Smooth muscle cell (in vitro differentiated cells): Measurements from ENCODE around the gene PUSL1. TPM values are rescaled to one million over a fixed set of nuclear protein-coding genes. Genes with fewer than 3 reads are reported as not detected.

Experiments used
- DNase-seq: peaks from one replicate; lab custom pipeline; 2025; ENCODE audit not compliant: unreplicated experiment; lab: John Stamatoyannopoulos, UW
- H2AFZ ChIP-seq: fragments of 200-600 bp; sonication (generic); 2 replicates; pipeline ENCODE4 v1.6.0; 2016; ENCODE audit warnings: antibody characterized with exemption, low read depth, mild to moderate bottlenecking
- H3F3A ChIP-seq: fragments of 200-600 bp; sonication (generic); 2 replicates; pipeline ENCODE4 v1.6.0; 2017; ENCODE audit warnings: antibody characterized with exemption, low read depth
- H3K27ac ChIP-seq: fragments of 200-600 bp; sonication (generic); 2 replicates; pipeline ENCODE4 v1.5.1; 2016; ENCODE audit warnings: low read depth, mild to moderate bottlenecking
- H3K27me3 ChIP-seq: fragments of 200-600 bp; sonication (generic); 2 replicates; pipeline ENCODE4 v1.6.1; 2016; ENCODE audit warnings: low read depth, mild to moderate bottlenecking
- H3K36me3 ChIP-seq: fragments of 200-600 bp; sonication (generic); 2 replicates; pipeline ENCODE4 v1.5.1; 2016; ENCODE audit warnings: low read depth
- H3K4me1 ChIP-seq: fragments of 200-600 bp; sonication (generic); 2 replicates; pipeline ENCODE4 v1.5.1; 2016; ENCODE audit warnings: low read depth
- H3K4me2 ChIP-seq: fragments of 200-600 bp; sonication (generic); 2 replicates; pipeline ENCODE4 v1.6.0; 2016; ENCODE audit warnings: mild to moderate bottlenecking
- H3K4me3 ChIP-seq: fragments of 200-600 bp; sonication (generic); 2 replicates; pipeline ENCODE4 v1.5.1; 2016; ENCODE audit warnings: mild to moderate bottlenecking
- H3K79me2 ChIP-seq: fragments of 200-600 bp; sonication (generic); 2 replicates; pipeline ENCODE4 v1.6.0; 2016; ENCODE audit warnings: low read depth, mild to moderate bottlenecking
- H3K9ac ChIP-seq: fragments of 200-600 bp; sonication (generic); 2 replicates; pipeline ENCODE4 v1.6.0; 2016; ENCODE audit warnings: low read depth
- H3K9me3 ChIP-seq: fragments of 200-600 bp; sonication (generic); replicated peaks from 2 replicates; pipeline ENCODE4 v1.5.1; 2016; ENCODE audit warnings: low read depth
- H4K20me1 ChIP-seq: fragments of 200-600 bp; sonication (generic); 2 replicates; pipeline ENCODE4 v1.6.0; 2016; ENCODE audit warnings: low read depth
- CTCF ChIP-seq: fragments of 200-600 bp; sonication (generic); IDR thresholded peaks from 2 replicates; pipeline ENCODE4 v1.5.1; 2017; ENCODE audit warnings: borderline replicate concordance, mild to moderate bottlenecking, antibody characterized with exemption; ENCODE audit not compliant: insufficient read depth, poor library complexity, severe bottlenecking
- WGBS: methylation state at CpG from one replicate; pipeline ENCODE4 v1.1.7; 2016; ENCODE audit warnings: low lambda C conversion rate; 5-methylcytosine and 5-hydroxymethylcytosine counted together
- polyA plus RNA-seq: library from polyadenylated mRNA; unstranded; fragments of >200 nt; fragmentation: Nextera tagmentation; extraction: Ambion mirVana; gene quantifications from 2 replicates; pipeline ENCODE4 v1.2.1, GENCODE V29; 2016
- total RNA-seq: library from RNA; depleted of rRNA; stranded (reverse); fragments of >200 nt; gene quantifications from 2 replicates; pipeline ENCODE4 v1.2.3, GENCODE V29; 2014

The PUSL1 gene, protein sequence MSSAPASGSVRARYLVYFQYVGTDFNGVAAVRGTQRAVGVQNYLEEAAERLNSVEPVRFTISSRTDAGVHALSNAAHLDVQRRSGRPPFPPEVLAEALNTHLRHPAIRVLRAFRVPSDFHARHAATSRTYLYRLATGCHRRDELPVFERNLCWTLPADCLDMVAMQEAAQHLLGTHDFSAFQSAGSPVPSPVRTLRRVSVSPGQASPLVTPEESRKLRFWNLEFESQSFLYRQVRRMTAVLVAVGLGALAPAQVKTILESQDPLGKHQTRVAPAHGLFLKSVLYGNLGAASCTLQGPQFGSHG
- total RNA-seq = 16.7 and 23.6 TPM in 2 replicates
- polyA plus RNA-seq = 31.4 and 34.1 TPM in 2 replicates

DNA sequence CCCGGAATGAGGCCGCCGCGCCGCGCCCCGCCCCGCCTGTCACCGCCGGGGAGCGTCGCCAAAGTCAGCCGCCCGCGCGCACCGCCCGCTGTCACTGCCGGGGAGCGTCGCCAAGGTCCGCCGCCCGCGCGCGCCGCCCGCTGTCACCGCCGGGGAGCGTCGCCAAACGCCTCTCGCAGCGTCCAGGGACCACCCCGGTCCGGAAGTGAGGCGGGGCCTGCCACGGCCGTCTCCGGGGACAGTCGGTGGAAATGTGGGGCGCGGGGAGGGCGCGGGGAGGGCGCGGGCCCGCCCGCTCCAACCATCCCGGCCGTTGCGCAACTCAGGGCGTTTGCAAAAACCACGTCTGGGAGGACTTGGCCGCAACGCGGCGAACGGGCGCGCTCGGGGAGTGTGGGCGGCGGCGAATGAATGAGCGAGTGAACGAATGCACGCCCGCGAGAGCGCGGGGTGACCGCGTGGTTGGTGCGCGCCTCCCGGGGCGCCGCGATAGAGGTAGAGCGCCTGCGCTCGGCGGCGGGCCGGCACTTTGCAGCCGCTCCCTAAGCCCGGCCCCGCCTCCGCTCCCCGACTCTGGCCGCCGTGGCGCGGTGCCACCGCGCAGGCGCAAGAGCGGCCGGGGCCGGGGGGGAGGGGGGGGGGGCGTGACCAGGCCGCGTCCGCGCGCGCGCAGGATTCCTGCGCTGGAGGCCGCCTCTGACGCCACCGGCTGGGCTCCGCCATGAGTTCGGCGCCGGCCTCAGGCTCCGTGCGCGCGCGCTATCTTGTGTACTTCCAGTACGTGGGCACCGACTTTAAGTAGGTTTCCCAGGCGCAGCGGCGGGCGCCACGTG is at the start of gene PUSL1, which contains the start of gene ACAP3:
Gene PUSL1 (plus strand): TSS at position 675 of the 833 bp plus-strand sequence. CDS start 47 bp downstream, at position 722.
Gene ACAP3 (minus strand): TSS at position 8 of the 833 bp plus-strand sequence. CDS start 115 bp downstream, outside the sequence.
- Histone ChIP-seq H3K36me3 (no peaks in the 10 kb centered on the region), H3K4me1 (peaks cover 36% of the 10 kb centered on the region), H3K9ac (peak within 1 kb of the TSS; percentile 85), H2AFZ (peak within 1 kb of the TSS; percentile 94), H3K27ac (peak within 1 kb of the TSS; percentile 88), H3K4me2 (peak within 1 kb of the TSS; percentile 99), H3K4me3 (peak within 1 kb of the TSS; percentile 86), H4K20me1 (peaks cover 75% of the 10 kb centered on the region), H3F3A (peaks cover 4% of the 10 kb centered on the region), H3K27me3 (no peaks in the 10 kb centered on the region), H3K9me3 (no peaks in the 10 kb centered on the region), H3K79me2 (peaks cover 34% of the 10 kb centered on the region)
- 2% methylated on average over 66 of the region's 131 CpGs for WGBS
- no peak for TF ChIP-seq CTCF
- peak; percentile 98 for DNase-seq

- H3K36me3 ChIP-seq = no peaks in the 10 kb centered on the region
- no peaks in the 10 kb centered on the region for H3F3A ChIP-seq
- no peak for DNase-seq
- TF ChIP-seq CTCF = no peak
- H3K4me2 ChIP-seq = no peak overlapping the region
- H2AFZ ChIP-seq = no peak overlapping the region
- 98% methylated on average over 22 of the region's 22 CpGs for WGBS
- no peaks in the 10 kb centered on the region for H3K27me3 ChIP-seq
- H3K9me3 ChIP-seq = no peaks in the 10 kb centered on the region
- H3K27ac ChIP-seq = no peak overlapping the region
- H4K20me1 ChIP-seq = peaks cover 80% of the 10 kb centered on the region
- no peak overlapping the region for H3K4me3 ChIP-seq
- no peaks in the 10 kb centered on the region for H3K4me1 ChIP-seq
- H3K9ac ChIP-seq = no peak overlapping the region
- H3K79me2 ChIP-seq = peaks cover 24% of the 10 kb centered on the region
Measured at GRCh38 chr1:1259119-1259488, 49.3 kb upstream of the PUSL1 start.

DNA sequence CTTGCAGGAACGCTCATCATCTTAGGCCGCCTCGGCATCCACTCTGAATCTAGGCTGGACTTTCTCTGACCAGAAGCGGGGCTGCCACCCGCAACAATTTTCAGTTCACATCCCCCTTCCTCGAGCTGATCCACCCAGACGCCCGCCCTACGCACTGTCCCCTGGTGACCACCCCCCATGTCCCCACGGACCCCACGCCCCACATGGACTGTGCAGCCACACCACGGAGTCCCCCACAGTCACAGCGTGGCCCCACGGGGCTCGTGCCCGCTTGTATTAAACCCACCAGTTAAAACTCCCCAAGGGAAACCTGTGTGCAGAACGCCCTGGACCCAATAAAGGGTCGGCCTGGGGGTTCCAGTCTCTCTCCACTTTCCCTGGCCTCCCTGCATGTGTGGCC is 48.9 kb upstream of the PUSL1 start:
- Histone ChIP-seq H2AFZ (no peak overlapping the region), H4K20me1 (peaks cover 84% of the 10 kb centered on the region), H3K4me1 (no peaks in the 10 kb centered on the region), H3K27me3 (no peaks in the 10 kb centered on the region), H3K27ac (no peak overlapping the region), H3K9me3 (no peaks in the 10 kb centered on the region), H3K9ac (no peak overlapping the region), H3K4me3 (no peak overlapping the region), H3K4me2 (no peak overlapping the region), H3K79me2 (peaks cover 28% of the 10 kb centered on the region), H3F3A (no peaks in the 10 kb centered on the region), H3K36me3 (no peaks in the 10 kb centered on the region)
- no peak for TF ChIP-seq CTCF
- WGBS = 99% methylated on average over 18 of the region's 18 CpGs
- no peak for DNase-seq
